A673 (cell line): Measurements from ENCODE around the gene ABHD8. TPM values are rescaled to one million over a fixed set of nuclear protein-coding genes. Genes with fewer than 3 reads are reported as not detected.
"Not testable (repeated sequence)": the region's sequence is repeated elsewhere in the genome, so short reads cannot be mapped to it uniquely, and the experiment has no call there.

Experiments
- BruUV-seq: library from RNA; stranded (reverse); fragments of 400-500 nt; replicated peaks from 2 replicates; lab custom pipeline; 2021; lab: Mats Ljungman, UMichigan
- CTCF ChIA-PET: fragments of 300-600 bp; sonication (Branson Sonifier 250); formaldehyde crosslinking; loops from one replicate; lab custom pipeline; 2022; ENCODE audit warnings: antibody characterized with exemption; lab: Charles Lee
- POLR2A ChIA-PET: fragments of 300-600 bp; sonication (Branson Sonifier 250); formaldehyde crosslinking; loops from one replicate; lab custom pipeline; 2022; ENCODE audit warnings: antibody characterized with exemption; ENCODE audit not compliant: low non-redundant PET; lab: Charles Lee
- DNase-seq: peaks from one replicate; pipeline ENCODE4 v3.0.0-alpha.2; 2015; ENCODE audit warnings: low spot score
- H3K27ac ChIP-seq: fragments of 200-600 bp; sonication (generic); 2 replicates; pipeline ENCODE4 v1.5.1; 2016; ENCODE audit warnings: mixed run types, low read depth, mild to moderate bottlenecking, mixed read lengths, antibody characterized with exemption, low read length; ENCODE audit not compliant: poor library complexity, severe bottlenecking
- H3K27me3 ChIP-seq: fragments of 200-600 bp; sonication (generic); replicated peaks from 2 replicates; pipeline ENCODE4 v1.6.1; 2017; ENCODE audit warnings: mixed run types, low read depth, mild to moderate bottlenecking, mixed read lengths, antibody characterized with exemption, low read length; ENCODE audit not compliant: insufficient read depth, poor library complexity
- H3K36me3 ChIP-seq: fragments of 200-600 bp; sonication (generic); 2 replicates; pipeline ENCODE4 v1.6.1; 2016; ENCODE audit warnings: mixed run types, mild to moderate bottlenecking, mixed read lengths, antibody characterized with exemption, low read length; ENCODE audit not compliant: insufficient read depth, poor library complexity, severe bottlenecking
- H3K4me1 ChIP-seq: fragments of 200-600 bp; sonication (generic); 2 replicates; pipeline ENCODE4 v1.6.1; 2017; ENCODE audit warnings: mixed run types, mild to moderate bottlenecking, mixed read lengths, antibody characterized with exemption, low read length; ENCODE audit not compliant: insufficient read depth, poor library complexity, severe bottlenecking
- H3K4me3 ChIP-seq: fragments of 200-600 bp; sonication (generic); 2 replicates; pipeline ENCODE4 v1.5.1; 2016; ENCODE audit warnings: low read depth, mixed run types, mild to moderate bottlenecking, mixed read lengths, low read length; ENCODE audit not compliant: poor library complexity, severe bottlenecking
- H3K9me3 ChIP-seq: fragments of 200-600 bp; sonication (generic); 2 replicates; pipeline ENCODE4 v1.6.1; 2016; ENCODE audit warnings: mixed run types, low read depth, mild to moderate bottlenecking, mixed read lengths, antibody characterized with exemption, low read length; ENCODE audit not compliant: poor library complexity, severe bottlenecking
- CTCF ChIP-seq: fragments of 300-800, 200-600 bp; sonication (generic); conservative IDR thresholded peaks from 2 replicates; pipeline ENCODE4 v1.5.1; 2017; ENCODE audit warnings: low read depth, mild to moderate bottlenecking, antibody characterized with exemption, low read length, moderate library complexity, mixed read lengths
- EZH2 ChIP-seq: fragments of 200-600 bp; sonication (generic); IDR thresholded peaks from 2 replicates; pipeline ENCODE4 v1.6.1; 2017; ENCODE audit warnings: borderline replicate concordance, low read depth, mild to moderate bottlenecking, mixed read lengths, antibody characterized with exemption, low read length; ENCODE audit not compliant: poor library complexity, severe bottlenecking
- intact Hi-C: fragments of 100-400 bp; cut with micrococcal nuclease; formaldehyde crosslinking; loops from one replicate; pipeline ENCODE4 v1.10.0; 2022; ENCODE audit not compliant: unreplicated experiment
- total RNA-seq: library from RNA; stranded (reverse); gene quantifications from 2 replicates; pipeline ENCODE4 v1.2.3, GENCODE V29; 2021

ABHD8 gene
- total RNA-seq, 1 experiment from 2014 or later = 11.0 TPM

- CTCF ChIA-PET = no interaction called here
- POLR2A ChIA-PET = no interaction called here
- no peak overlapping the region for H3K27ac ChIP-seq
- no peak overlapping the region for H3K4me3 ChIP-seq
- intact Hi-C loops = no loop called here
- no TSS peak for BruUV-seq
- TF ChIP-seq CTCF = no peak
- TF ChIP-seq EZH2 = no peak
- no peaks in the 10 kb centered on the region for H3K9me3 ChIP-seq
- DNase-seq = no peak
- H3K27me3 ChIP-seq = no peaks in the 10 kb centered on the region
- H3K36me3 ChIP-seq = peaks cover 15% of the 10 kb centered on the region
- peaks cover 8% of the 10 kb centered on the region for H3K4me1 ChIP-seq
These were observed 6.2 kb downstream of the ABHD8 start for GRCh38 chr19:17296976-17297375.

DNA sequence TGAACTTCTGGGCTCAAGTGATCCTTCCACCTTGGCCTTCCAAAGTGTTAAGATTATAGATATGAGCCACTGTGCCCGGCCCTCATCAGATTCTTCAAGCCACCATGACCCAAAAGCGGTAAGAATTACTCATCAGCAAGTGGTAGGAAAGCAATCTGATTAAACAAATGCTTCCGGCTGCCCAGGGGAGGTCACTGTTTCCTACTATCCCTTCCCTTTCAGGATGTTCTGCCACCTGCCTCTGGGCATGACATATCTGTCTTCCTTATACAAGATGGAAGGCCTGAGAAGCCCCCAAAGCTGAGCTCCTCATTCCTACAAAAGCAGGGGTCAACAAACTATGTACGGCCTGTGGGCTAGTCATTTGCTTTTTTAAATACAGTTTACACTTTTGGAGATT lies 7.0 kb downstream of the ABHD8 start:
- peaks cover 8% of the 10 kb centered on the region for H3K4me1 ChIP-seq
- no peak overlapping the region for H3K27ac ChIP-seq
- no TSS peak for BruUV-seq
- no peak overlapping the region for H3K4me3 ChIP-seq
- H3K27me3 ChIP-seq = no peaks in the 10 kb centered on the region
- TF ChIP-seq EZH2 (no peak), CTCF (no peak)
- peaks cover 15% of the 10 kb centered on the region for H3K36me3 ChIP-seq
- CTCF ChIA-PET = no interaction called here
- no peak for DNase-seq
- POLR2A ChIA-PET = no interaction called here
- intact Hi-C loops = no loop called here
- no peaks in the 10 kb centered on the region for H3K9me3 ChIP-seq

GRCh38 chr19:17295551-17295950 lies 7.7 kb downstream of the ABHD8 start:
- H3K27ac ChIP-seq, BruUV-seq, POLR2A ChIA-PET, CTCF ChIA-PET, H3K27me3 ChIP-seq, H3K9me3 ChIP-seq, H3K4me3 ChIP-seq, DNase-seq, H3K4me1 ChIP-seq, intact Hi-C loops: not testable (repeated sequence)
- peaks cover 15% of the 10 kb centered on the region for H3K36me3 ChIP-seq

- DNase-seq = no peak
- TF ChIP-seq CTCF = no peak
- no peak for TF ChIP-seq EZH2
- no peaks in the 10 kb centered on the region for H3K27me3 ChIP-seq
- no peak overlapping the region for H3K27ac ChIP-seq
- intact Hi-C loops = no loop called here
- no TSS peak for BruUV-seq
- H3K4me1 ChIP-seq = peaks cover 8% of the 10 kb centered on the region
- H3K4me3 ChIP-seq = no peak overlapping the region
- ChIA-PET CTCF (interaction anchor here (0.5 to 1.0 kb wide), 2 partner anchors 92 to 200 kb away, joined by 3 to 4 read pairs; no protein-coding TSS in a partner anchor), POLR2A (no interaction called here)
- H3K36me3 ChIP-seq = peaks cover 15% of the 10 kb centered on the region
- no peaks in the 10 kb centered on the region for H3K9me3 ChIP-seq
These were observed 9.0 kb downstream of the ABHD8 start for GRCh38 chr19:17294051-17294891.
